Immature natural killer cell (primary cell): Measurements from ENCODE around the gene WDFY1. TPM values are rescaled to one million over a fixed set of nuclear protein-coding genes. Genes with fewer than 3 reads are reported as not detected.

ENCODE experiments used
- DNase-seq, 3 donors: peaks; one replicate each; pipeline ENCODE4 v3.0.0; 2022; ENCODE audit warnings: mixed read lengths in 1 of 3
- H3K27ac Mint-ChIP-seq, 6 donors: one replicate each; pipeline ENCODE4 v1.8.0; 2020; ENCODE audit warnings: mixed read lengths in 6 of 6, mild to moderate bottlenecking in 5 of 6, inconsistent platforms in 4 of 6, moderate library complexity in 3 of 6
- H3K27me3 Mint-ChIP-seq, 3 donors: one replicate each; pipeline ENCODE4 v1.8.0; 2020 to 2021; ENCODE audit warnings: low read depth in 3 of 3, mild to moderate bottlenecking in 3 of 3, mixed read lengths in 3 of 3, moderate library complexity in 3 of 3, inconsistent platforms in 1 of 3
- H3K36me3 Mint-ChIP-seq, 3 donors: one replicate each; pipeline ENCODE4 v1.8.0; 2020; ENCODE audit warnings: mixed read lengths in 3 of 3, inconsistent platforms in 2 of 3, mild to moderate bottlenecking in 2 of 3
- H3K4me1 Mint-ChIP-seq, 2 donors: one replicate each; pipeline ENCODE4 v1.8.0; 2020; ENCODE audit warnings: inconsistent platforms in 2 of 2, mild to moderate bottlenecking in 2 of 2, mixed read lengths in 2 of 2, moderate library complexity in 1 of 2
- H3K4me3 Mint-ChIP-seq, 5 donors: one replicate each; pipeline ENCODE4 v1.8.0; 2020; ENCODE audit warnings: mild to moderate bottlenecking in 5 of 5, mixed read lengths in 5 of 5, inconsistent platforms in 3 of 5, moderate library complexity in 3 of 5
- H3K9me3 Mint-ChIP-seq, 6 donors: one replicate each; pipeline ENCODE4 v1.8.0; 2020; ENCODE audit warnings: mild to moderate bottlenecking in 6 of 6, mixed read lengths in 6 of 6, inconsistent platforms in 4 of 6, moderate library complexity in 3 of 6
- polyA plus RNA-seq, 3 donors: library from polyadenylated mRNA; unstranded; fragments of 300-500 nt; fragmentation: Illumina TruSeq; gene quantifications; one replicate each; pipeline ENCODE4 v1.2.3, GENCODE V29; 2021

Gene WDFY1, protein sequence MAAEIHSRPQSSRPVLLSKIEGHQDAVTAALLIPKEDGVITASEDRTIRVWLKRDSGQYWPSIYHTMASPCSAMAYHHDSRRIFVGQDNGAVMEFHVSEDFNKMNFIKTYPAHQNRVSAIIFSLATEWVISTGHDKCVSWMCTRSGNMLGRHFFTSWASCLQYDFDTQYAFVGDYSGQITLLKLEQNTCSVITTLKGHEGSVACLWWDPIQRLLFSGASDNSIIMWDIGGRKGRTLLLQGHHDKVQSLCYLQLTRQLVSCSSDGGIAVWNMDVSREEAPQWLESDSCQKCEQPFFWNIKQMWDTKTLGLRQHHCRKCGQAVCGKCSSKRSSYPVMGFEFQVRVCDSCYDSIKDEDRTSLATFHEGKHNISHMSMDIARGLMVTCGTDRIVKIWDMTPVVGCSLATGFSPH
- polyA plus RNA-seq = 10 to 100 TPM; 39.3 to 58.8 (median 51.0) TPM

DNA sequence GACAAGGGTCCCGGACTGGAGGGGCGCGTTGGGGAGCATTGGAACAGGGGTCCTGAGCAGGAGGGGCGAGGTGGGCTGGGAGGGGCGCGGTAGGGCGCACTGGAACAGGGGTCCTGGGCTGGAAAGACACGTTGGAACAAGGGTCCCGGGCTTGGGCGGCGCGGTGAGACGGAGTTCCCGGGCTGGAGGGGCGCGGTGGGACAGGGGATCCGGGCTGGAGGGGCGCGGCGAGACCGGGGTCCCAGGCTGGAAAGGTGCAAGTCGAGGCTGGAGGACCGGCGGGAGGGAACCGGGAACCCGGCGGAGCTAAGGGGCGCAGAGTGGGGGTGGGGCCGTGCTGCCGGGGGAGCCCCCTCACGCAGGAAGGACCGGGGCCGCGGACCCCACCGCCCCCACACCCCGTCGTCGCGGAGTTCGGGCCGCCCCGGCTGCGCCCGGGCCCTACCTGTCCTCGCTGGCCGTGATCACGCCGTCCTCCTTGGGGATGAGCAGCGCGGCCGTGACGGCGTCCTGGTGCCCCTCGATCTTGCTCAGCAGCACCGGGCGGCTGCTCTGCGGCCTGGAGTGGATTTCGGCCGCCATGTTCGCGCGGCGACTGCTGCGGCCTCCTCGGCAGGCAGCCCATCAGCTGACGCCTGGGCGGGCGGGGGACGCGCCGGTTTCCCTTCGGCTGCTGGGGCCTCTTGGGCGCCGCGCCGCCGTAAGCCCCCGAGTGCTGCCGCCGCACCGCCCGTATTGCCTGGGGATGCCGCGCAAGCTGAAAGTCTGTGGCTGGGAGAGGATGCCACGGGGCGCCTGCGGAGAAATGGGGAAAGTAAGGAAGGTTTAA is at the start of gene WDFY1:
Gene WDFY1 (minus strand): TSS at position 633 of the 829 bp plus-strand sequence. CDS start 51 bp downstream, at position 582.
- Mint-ChIP-seq H3K36me3 (peaks cover 0 to 3% (median 0%) of the 10 kb centered on the region in 3 donors), H3K4me3 (peak within 1 kb of the TSS; percentile 83 to 93 (median 89)), H3K4me1 (peaks cover 39 to 44% of the 10 kb centered on the region in 2 donors), H3K27ac (peak within 1 kb of the TSS; percentile 83 to 92 (median 88)), H3K9me3 (no peaks in the 10 kb centered on the region), H3K27me3 (peaks cover 2 to 13% (median 8%) of the 10 kb centered on the region in 3 donors)
- DNase-seq = peak; percentile 79 to 81 (median 81)

DNA sequence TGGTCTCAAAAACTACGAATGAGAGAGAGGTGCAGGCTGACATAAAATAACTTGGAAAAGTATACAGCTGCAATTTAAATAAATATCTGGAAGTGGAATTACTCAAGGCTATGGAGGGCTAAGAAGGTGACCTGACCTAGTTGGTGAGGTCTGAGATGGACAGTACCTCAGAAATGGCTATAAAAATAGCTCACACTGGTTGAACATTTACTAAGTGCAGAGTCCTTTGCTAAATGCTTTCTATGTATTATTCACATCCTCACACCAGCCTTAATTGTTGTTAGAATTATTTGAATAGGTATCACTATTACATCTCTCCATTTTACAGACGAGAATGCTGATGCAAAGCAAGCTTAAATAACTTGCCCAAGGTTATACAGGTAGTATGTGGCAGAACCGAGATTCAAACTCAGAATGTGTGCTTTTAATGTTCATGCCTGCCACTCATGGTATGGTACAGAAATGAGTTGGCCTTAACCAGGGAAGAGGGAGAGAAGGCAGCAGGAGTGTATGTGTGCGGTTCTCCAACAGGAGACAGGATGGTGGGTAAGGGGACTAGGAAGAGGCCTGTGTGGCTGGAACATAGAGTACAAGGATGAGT is 49.5 kb upstream of the WDFY1 start:
- peaks cover 0 to 4% (median 0%) of the 10 kb centered on the region in 3 donors for H3K36me3 Mint-ChIP-seq
- no peak overlapping the region for H3K27ac Mint-ChIP-seq
- H3K4me3 Mint-ChIP-seq = no peak overlapping the region

DNA sequence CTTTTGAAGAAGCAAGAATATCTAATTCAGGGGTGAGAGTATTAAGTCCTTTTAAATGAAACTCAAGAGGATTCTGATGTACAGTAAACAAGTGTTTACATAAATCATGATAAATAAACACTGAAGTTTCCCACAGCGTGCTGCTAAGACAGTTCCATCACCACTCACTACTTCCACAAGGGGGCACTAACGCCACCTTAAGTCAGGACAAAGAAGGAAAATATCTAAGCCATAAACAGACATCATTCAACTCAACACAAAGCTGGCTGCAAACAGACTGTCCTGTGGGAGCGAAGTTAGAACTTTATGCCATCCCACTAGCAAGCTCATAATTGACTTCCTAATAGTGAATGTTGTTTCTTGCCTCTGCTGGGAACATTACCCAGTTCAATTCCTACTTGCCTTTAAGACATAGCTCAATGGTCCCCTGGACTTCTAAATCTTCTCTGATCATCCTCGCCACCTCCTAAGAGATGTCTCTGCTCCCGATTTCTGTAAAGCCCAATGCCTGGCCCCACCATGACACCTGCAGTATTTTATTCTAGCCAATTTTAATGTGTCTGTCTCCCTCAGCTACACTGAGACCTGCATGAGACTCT is 48.6 kb upstream of the WDFY1 start:
- Mint-ChIP-seq H3K27me3 (peaks cover 1 to 3% (median 2%) of the 10 kb centered on the region in 3 donors), H3K36me3 (peaks cover 0 to 6% (median 0%) of the 10 kb centered on the region in 3 donors), H3K27ac (peak overlapping the region in 1 of 6 donors; percentile 54), H3K4me3 (no peak overlapping the region), H3K4me1 (no peaks in the 10 kb centered on the region), H3K9me3 (no peaks in the 10 kb centered on the region)
- peak; percentile 53 to 57 (median 54) for DNase-seq

More for the DNA sequence above, 49.5 kb upstream of the WDFY1 start:
- no peaks in the 10 kb centered on the region for H3K4me1 Mint-ChIP-seq
- no peaks in the 10 kb centered on the region for H3K9me3 Mint-ChIP-seq
- H3K27me3 Mint-ChIP-seq = peaks cover 0 to 2% (median 0%) of the 10 kb centered on the region in 3 donors
- no peak for DNase-seq

DNA sequence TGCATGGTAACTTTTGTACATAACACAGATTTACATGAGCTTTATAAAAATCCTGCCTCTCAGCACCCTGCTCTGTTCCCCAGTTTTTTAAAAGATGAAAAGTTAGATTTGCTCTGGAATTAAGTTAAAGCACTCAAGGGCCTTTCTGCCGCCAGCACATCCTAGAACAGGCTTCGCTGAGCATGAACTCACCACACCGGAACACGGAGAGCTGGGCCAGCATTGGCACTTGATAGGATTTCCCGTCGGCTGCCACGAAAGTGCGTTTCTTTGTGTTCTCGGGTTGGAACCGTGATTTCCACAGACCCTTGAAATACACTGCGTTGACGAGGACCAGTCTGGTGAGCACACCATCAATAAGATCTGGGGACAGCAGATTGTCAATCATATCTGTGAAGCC is 46.5 kb upstream of the WDFY1 start:
- Mint-ChIP-seq H3K27ac (no peak overlapping the region), H3K27me3 (peaks cover 1 to 3% (median 3%) of the 10 kb centered on the region in 3 donors), H3K4me3 (no peak overlapping the region), H3K4me1 (no peaks in the 10 kb centered on the region), H3K9me3 (no peaks in the 10 kb centered on the region), H3K36me3 (peaks cover 0 to 6% (median 0%) of the 10 kb centered on the region in 3 donors)
- no peak for DNase-seq

DNA sequence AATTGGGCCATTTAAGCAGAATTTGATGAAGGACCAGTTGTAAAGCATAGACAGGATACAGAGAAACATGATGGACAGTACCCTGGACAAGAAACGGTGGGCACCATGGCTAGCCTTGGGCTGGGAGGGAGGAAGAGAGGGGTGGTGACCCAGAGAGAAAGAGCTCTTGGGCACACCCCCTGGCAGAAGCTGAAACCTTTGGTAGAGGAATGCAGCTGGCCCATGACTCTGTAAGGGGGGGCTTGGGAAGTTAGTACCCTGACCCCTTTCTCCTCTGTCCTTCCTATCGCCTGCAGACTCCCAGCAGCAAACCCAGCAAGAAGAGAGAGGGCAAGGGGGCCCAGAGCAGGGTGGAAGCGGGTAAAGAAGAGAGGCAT is 44.7 kb upstream of the WDFY1 start:
- no peak overlapping the region for H3K4me3 Mint-ChIP-seq
- peaks cover 1 to 3% (median 1%) of the 10 kb centered on the region in 3 donors for H3K27me3 Mint-ChIP-seq
- H3K9me3 Mint-ChIP-seq = no peaks in the 10 kb centered on the region
- no peaks in the 10 kb centered on the region for H3K4me1 Mint-ChIP-seq
- DNase-seq = no peak
- no peak overlapping the region for H3K27ac Mint-ChIP-seq
- peaks cover 0 to 6% (median 0%) of the 10 kb centered on the region in 3 donors for H3K36me3 Mint-ChIP-seq

DNA sequence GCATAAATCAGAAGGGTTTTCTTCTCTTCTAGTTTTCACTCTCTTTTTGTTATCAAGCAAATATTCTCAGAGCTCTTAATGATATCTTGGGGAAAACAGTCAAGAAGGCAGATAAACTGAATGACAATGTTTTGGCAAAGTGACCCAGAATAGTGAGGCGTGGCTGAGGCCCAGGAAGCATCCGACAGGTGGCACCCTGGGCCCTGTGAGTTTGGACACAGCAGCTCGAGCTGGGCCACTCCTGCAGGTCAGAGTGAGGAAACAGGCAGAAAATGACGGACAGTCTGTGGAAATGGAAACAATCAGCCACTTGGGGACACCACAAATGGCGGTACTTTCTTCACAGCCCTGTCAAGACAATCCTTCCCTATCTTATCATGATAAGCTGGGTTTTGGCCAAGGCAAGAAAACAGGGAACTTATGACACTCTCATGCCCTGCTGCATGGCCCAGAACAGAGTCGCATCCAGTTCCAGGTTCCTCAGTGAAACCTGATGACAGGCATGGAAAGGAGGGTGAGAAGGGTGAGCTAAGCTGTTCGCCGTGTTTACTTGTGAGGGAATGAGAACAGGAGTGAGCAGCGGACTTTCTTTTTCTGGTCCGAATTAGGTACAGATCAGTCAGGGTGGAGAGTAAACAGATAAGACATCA is 44.2 kb upstream of the WDFY1 start:
- H3K4me3 Mint-ChIP-seq = no peak overlapping the region
- H3K4me1 Mint-ChIP-seq = no peaks in the 10 kb centered on the region
- no peaks in the 10 kb centered on the region for H3K9me3 Mint-ChIP-seq
- peaks cover 1 to 3% (median 1%) of the 10 kb centered on the region in 3 donors for H3K27me3 Mint-ChIP-seq
- H3K36me3 Mint-ChIP-seq = peaks cover 0 to 11% (median 0%) of the 10 kb centered on the region in 3 donors
- H3K27ac Mint-ChIP-seq = no peak overlapping the region
- DNase-seq = no peak

DNA sequence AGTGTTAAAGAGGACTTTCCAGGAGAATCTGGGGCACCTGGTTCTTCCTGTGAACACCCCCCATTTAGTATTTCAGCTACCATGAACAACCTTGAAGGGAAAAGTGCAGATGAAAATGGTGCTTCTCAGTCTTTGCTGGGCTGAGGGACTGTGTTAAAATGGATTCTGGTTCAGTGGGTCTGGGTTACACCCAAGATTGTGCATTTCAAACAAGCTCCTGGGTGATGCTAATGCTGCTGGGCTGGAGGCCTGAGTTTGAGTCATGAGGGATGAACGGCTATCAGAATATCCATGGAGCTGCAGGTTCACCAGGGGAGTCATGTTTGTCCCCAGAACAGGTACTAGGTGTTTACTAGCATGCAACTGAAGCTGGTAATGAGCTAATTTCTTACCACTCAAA is 36.1 kb upstream of the WDFY1 start:
- DNase-seq = no peak
- peaks cover 3 to 4% (median 4%) of the 10 kb centered on the region in 3 donors for H3K27me3 Mint-ChIP-seq

DNA sequence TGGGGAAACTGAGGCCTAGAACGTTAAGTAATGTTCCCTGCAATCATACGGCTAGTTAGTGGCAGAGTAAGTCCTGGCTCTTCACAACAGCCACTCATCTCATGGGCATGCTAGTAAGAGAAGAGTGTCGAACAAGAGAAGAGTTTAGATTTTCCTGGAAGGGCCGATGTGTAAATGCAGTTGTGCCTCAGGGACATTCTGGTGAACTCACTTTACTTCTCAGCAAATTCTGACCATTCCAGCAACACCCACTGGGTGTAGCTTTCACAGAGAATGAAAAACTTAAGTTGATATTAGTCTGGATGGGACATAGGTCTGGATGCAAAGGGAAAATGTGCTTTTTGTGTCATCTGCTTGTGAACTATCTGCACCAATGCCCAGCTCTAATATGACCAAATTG is 35.7 kb upstream of the WDFY1 start:
- peaks cover 3 to 4% (median 4%) of the 10 kb centered on the region in 3 donors for H3K27me3 Mint-ChIP-seq
- no peak overlapping the region for H3K4me3 Mint-ChIP-seq
- H3K4me1 Mint-ChIP-seq = no peaks in the 10 kb centered on the region
- H3K36me3 Mint-ChIP-seq = peaks cover 0 to 12% (median 5%) of the 10 kb centered on the region in 3 donors
- no peak overlapping the region for H3K27ac Mint-ChIP-seq
- H3K9me3 Mint-ChIP-seq = no peaks in the 10 kb centered on the region
- no peak for DNase-seq

More for the DNA sequence above, 36.1 kb upstream of the WDFY1 start:
- Mint-ChIP-seq H3K4me3 (no peak overlapping the region), H3K27ac (no peak overlapping the region), H3K4me1 (no peaks in the 10 kb centered on the region), H3K9me3 (no peaks in the 10 kb centered on the region), H3K36me3 (peaks cover 0 to 12% (median 5%) of the 10 kb centered on the region in 3 donors)

DNA sequence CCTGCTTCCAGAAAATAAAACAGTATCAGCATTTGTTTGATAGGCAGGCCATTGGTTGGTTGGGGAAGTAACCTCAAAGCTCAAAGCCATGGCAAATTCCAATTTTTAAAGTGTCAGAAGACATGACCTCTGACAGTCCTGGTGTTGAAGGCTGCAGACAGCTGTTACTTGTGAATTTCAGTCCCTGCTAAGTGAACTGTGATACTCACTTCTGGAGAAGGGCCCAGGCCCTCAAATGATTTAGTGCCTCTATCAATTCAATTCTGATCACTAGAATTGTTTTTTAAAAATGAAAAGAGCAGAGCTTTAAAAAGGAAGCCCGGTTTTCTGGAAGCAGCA is 35.2 kb upstream of the WDFY1 start:
- no peak overlapping the region for H3K27ac Mint-ChIP-seq
- no peak for DNase-seq
- H3K4me1 Mint-ChIP-seq = no peaks in the 10 kb centered on the region
- H3K9me3 Mint-ChIP-seq = no peaks in the 10 kb centered on the region
- no peak overlapping the region for H3K4me3 Mint-ChIP-seq
- H3K27me3 Mint-ChIP-seq = peaks cover 3 to 4% (median 4%) of the 10 kb centered on the region in 3 donors
- H3K36me3 Mint-ChIP-seq = peaks cover 0 to 12% (median 5%) of the 10 kb centered on the region in 3 donors

DNA sequence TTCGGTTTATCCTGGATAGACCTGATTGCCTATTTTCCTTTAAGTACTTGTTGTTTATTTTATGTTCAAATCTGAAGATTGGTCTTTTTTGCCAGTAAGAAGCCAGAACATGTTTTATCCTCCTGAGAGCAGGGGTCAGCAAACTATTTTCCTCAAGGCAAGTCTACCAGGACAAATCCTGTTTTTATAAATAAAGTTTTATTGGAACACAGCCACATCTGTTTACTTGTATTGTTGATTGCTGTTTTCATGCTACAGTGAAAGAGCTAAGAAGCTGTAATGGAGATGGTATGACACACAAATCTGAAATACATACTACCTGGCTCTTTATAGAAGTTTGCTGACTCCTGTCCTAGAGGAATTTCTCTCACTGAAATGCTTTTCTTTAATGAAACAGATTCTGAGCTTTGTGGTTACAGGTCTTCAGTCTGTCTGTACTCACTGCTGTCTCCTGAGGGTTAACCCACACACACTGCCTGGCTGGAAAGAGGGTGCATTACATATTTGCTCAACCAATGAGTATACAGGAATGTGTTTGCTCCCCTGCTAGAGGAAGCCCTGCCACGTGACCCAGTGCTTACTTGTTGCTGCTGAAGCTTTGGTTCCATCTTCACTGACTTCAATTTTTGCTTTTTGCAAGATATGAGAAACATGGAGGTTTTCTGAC is 34.7 kb upstream of the WDFY1 start:
- no peak for DNase-seq
- Mint-ChIP-seq H3K36me3 (peaks cover 0 to 12% (median 5%) of the 10 kb centered on the region in 3 donors), H3K4me1 (no peaks in the 10 kb centered on the region), H3K27ac (no peak overlapping the region), H3K9me3 (no peaks in the 10 kb centered on the region), H3K27me3 (peaks cover 3 to 4% (median 4%) of the 10 kb centered on the region in 3 donors), H3K4me3 (no peak overlapping the region)

DNA sequence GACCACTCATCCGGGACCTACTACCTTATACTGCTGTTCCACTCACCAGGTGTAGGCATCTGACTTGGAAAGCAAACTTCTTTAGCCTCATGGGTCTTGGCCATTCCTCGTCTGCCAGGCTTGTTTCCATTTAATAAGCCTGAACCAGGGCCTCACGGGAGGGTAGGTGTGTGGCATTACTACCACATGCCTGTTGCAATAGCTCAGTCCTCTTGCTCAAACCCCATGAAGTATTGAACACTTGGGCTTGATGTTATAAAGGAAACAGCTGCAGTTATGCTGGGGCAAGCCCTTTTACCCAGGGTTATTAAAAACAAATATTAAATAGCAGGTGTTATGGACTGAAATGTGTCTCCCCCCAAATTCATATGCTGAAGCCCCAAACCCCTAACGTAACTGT is 33.3 kb upstream of the WDFY1 start:
- DNase-seq = no peak
- peaks cover 0 to 8% (median 3%) of the 10 kb centered on the region in 3 donors for H3K36me3 Mint-ChIP-seq
- peaks cover 2 to 4% (median 3%) of the 10 kb centered on the region in 3 donors for H3K27me3 Mint-ChIP-seq
- H3K9me3 Mint-ChIP-seq = no peaks in the 10 kb centered on the region
- no peak overlapping the region for H3K27ac Mint-ChIP-seq
- H3K4me3 Mint-ChIP-seq = no peak overlapping the region
- no peaks in the 10 kb centered on the region for H3K4me1 Mint-ChIP-seq

DNA sequence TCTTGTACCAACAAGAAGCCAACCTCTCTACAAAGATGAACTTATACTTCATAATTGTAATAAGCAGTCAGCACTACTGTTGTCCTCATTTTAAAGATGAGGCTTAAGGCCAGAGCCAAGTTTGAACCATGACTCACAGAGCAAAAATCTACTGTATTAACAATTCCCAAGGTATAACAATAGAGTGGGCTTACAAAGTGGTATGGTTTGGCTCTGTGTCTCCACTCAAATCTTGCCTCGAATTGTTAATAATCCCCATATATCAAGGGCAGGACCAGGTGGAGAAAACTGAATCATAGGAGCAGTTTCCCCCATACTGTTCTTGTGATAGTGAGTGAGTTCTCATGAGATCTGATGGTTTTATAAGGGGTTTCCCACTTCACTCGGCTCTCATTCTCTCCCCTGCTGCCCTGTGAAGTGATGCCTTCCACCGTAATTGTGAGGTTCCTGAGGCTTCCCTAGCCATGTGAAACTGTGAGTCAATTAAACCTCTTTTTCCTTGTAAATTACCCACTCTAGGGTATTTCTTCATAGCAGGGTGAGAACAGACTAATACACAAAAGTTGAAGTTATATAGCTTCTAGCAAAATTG is 31.6 kb upstream of the WDFY1 start:
- no peak overlapping the region for H3K27ac Mint-ChIP-seq
- peaks cover 0 to 4% (median 0%) of the 10 kb centered on the region in 3 donors for H3K27me3 Mint-ChIP-seq
- H3K9me3 Mint-ChIP-seq = no peaks in the 10 kb centered on the region
- DNase-seq = no peak
- peaks cover 0 to 13% (median 4%) of the 10 kb centered on the region in 3 donors for H3K36me3 Mint-ChIP-seq
- H3K4me1 Mint-ChIP-seq = no peaks in the 10 kb centered on the region
- H3K4me3 Mint-ChIP-seq = no peak overlapping the region
